DOHH2 (cell line): ENCODE results near the gene CRYBA2.

Source experiments
- H3F3A ChIP-seq: fragments of 200-600 bp; sonication (generic), shearing (Covaris generic); 2 replicates; pipeline ENCODE4 v1.6.0; 2016; ENCODE audit warnings: antibody characterized with exemption, mild to moderate bottlenecking; ENCODE audit not compliant: control insufficient read depth, insufficient read depth
- H3K27ac ChIP-seq: fragments of 200-600 bp; sonication (generic); 2 replicates; pipeline ENCODE4 v1.5.1; 2014; ENCODE audit warnings: low read depth, mild to moderate bottlenecking, low read length, moderate library complexity
- H3K27me3 ChIP-seq: fragments of 200-600 bp; sonication (generic); 2 replicates; pipeline ENCODE4 v1.6.1; 2014; ENCODE audit warnings: mild to moderate bottlenecking, low read length, mixed read lengths; ENCODE audit not compliant: control insufficient read depth
- H3K36me3 ChIP-seq: fragments of 200-600 bp; sonication (generic); 2 replicates; pipeline ENCODE4 v1.6.1; 2014; ENCODE audit warnings: mild to moderate bottlenecking, low read length, moderate library complexity, mixed read lengths; ENCODE audit not compliant: control insufficient read depth
- H3K4me1 ChIP-seq: fragments of 200-600 bp; sonication (generic); 2 replicates; pipeline ENCODE4 v1.6.1; 2014; ENCODE audit warnings: mild to moderate bottlenecking, low read length, mixed read lengths; ENCODE audit not compliant: control insufficient read depth
- H3K4me2 ChIP-seq: fragments of 200-600 bp; sonication (generic); 2 replicates; pipeline ENCODE4 v1.6.0; 2014; ENCODE audit warnings: mild to moderate bottlenecking, low read length, moderate library complexity
- H3K4me3 ChIP-seq: fragments of 200-600 bp; sonication (generic); 2 replicates; pipeline ENCODE4 v1.5.1; 2014; ENCODE audit warnings: mild to moderate bottlenecking, low read length, mixed read lengths
- H3K79me2 ChIP-seq: fragments of 200-600 bp; sonication (generic); 2 replicates; pipeline ENCODE4 v1.6.1; 2014; ENCODE audit warnings: mild to moderate bottlenecking, low read length, mixed read lengths; ENCODE audit not compliant: control insufficient read depth
- H3K9me2 ChIP-seq: fragments of 200-600 bp; sonication (generic); replicated peaks from 2 replicates; pipeline ENCODE4 v1.6.1; 2014; ENCODE audit warnings: mild to moderate bottlenecking, low read length, mixed read lengths; ENCODE audit not compliant: control insufficient read depth
- H3K9me3 ChIP-seq: fragments of 200-600 bp; sonication (generic); 2 replicates; pipeline ENCODE4 v1.6.1; 2014; ENCODE audit warnings: antibody characterized with exemption, low read length, mixed read lengths; ENCODE audit not compliant: control insufficient read depth, insufficient read depth
- H4K20me1 ChIP-seq: fragments of 200-600 bp; sonication (generic); 2 replicates; pipeline ENCODE4 v1.6.0; 2014; ENCODE audit warnings: low read depth, mild to moderate bottlenecking, antibody characterized with exemption, low read length, moderate library complexity; ENCODE audit not compliant: control insufficient read depth, insufficient read depth
- CTCF ChIP-seq: fragments of 200-600 bp; sonication (generic); IDR thresholded peaks from one replicate; pipeline ENCODE4 v1.5.1; 2014; ENCODE audit warnings: antibody characterized with exemption, mild to moderate bottlenecking, low read depth, low read length; ENCODE audit not compliant: poor library complexity, severe bottlenecking
- EZH2phosphoT487 ChIP-seq: fragments of 200-600 bp; sonication (generic); IDR thresholded peaks from 2 replicates; pipeline ENCODE4 v1.6.1; 2017; ENCODE audit warnings: borderline replicate concordance, mild to moderate bottlenecking, antibody characterized with exemption, low read length, moderate library complexity, mixed read lengths

The CRYBA2 gene

GRCh38 chr2:219010873-219011272 lies 17.7 kb upstream of the CRYBA2 start:
- Histone ChIP-seq H3K4me2 (no peak overlapping the region), H3K9me3 (no peaks in the 10 kb centered on the region), H3K9me2 (no peaks in the 10 kb centered on the region), H3K4me1 (no peaks in the 10 kb centered on the region), H3K36me3 (no peaks in the 10 kb centered on the region), H3K79me2 (no peaks in the 10 kb centered on the region), H3F3A (no peaks in the 10 kb centered on the region), H3K27me3 (no peaks in the 10 kb centered on the region), H3K27ac (no peak overlapping the region), H3K4me3 (no peak overlapping the region), H4K20me1 (no peaks in the 10 kb centered on the region)
- no peak for TF ChIP-seq CTCF
- no peak for TF ChIP-seq EZH2phosphoT487

GRCh38 chr2:219010162-219010756 lies 17.0 kb upstream of the CRYBA2 start:
- H4K20me1 ChIP-seq: no peaks in the 10 kb centered on the region
- H3K4me2 ChIP-seq: no peak overlapping the region
- H3K9me2 ChIP-seq: no peaks in the 10 kb centered on the region
- no peak overlapping the region for H3K27ac ChIP-seq
- H3F3A ChIP-seq: no peaks in the 10 kb centered on the region
- H3K4me1 ChIP-seq: no peaks in the 10 kb centered on the region
- H3K27me3 ChIP-seq: no peaks in the 10 kb centered on the region
- no peak for TF ChIP-seq EZH2phosphoT487
- peak; percentile 61 for TF ChIP-seq CTCF
- no peaks in the 10 kb centered on the region for H3K79me2 ChIP-seq
- no peaks in the 10 kb centered on the region for H3K9me3 ChIP-seq
- no peak overlapping the region for H3K4me3 ChIP-seq
- no peaks in the 10 kb centered on the region for H3K36me3 ChIP-seq

GRCh38 chr2:219009294-219009693 lies 16.1 kb upstream of the CRYBA2 start:
- peaks cover 1% of the 10 kb centered on the region; the same call in 1 of the 2 replicates for H3K27me3 ChIP-seq
- no peaks in the 10 kb centered on the region for H3K36me3 ChIP-seq
- no peaks in the 10 kb centered on the region for H3K9me2 ChIP-seq
- H3K4me3 ChIP-seq: no peak overlapping the region
- H3K9me3 ChIP-seq: no peaks in the 10 kb centered on the region
- H3K4me1 ChIP-seq: no peaks in the 10 kb centered on the region
- H4K20me1 ChIP-seq: no peaks in the 10 kb centered on the region
- no peak overlapping the region for H3K4me2 ChIP-seq
- H3K27ac ChIP-seq: no peak overlapping the region
- no peak for TF ChIP-seq CTCF
- TF ChIP-seq EZH2phosphoT487: no peak
- H3F3A ChIP-seq: no peaks in the 10 kb centered on the region
- no peaks in the 10 kb centered on the region for H3K79me2 ChIP-seq
